ENCODE measurements around the gene NUB1. TPM values are rescaled to one million over a fixed set of nuclear protein-coding genes. Genes with fewer than 3 reads are reported as not detected.

NUB1 gene
- polyA plus RNA-seq, 1 of the 3 experiments (the other 2 are of a cell fraction), result 54.0 TPM

DNA sequence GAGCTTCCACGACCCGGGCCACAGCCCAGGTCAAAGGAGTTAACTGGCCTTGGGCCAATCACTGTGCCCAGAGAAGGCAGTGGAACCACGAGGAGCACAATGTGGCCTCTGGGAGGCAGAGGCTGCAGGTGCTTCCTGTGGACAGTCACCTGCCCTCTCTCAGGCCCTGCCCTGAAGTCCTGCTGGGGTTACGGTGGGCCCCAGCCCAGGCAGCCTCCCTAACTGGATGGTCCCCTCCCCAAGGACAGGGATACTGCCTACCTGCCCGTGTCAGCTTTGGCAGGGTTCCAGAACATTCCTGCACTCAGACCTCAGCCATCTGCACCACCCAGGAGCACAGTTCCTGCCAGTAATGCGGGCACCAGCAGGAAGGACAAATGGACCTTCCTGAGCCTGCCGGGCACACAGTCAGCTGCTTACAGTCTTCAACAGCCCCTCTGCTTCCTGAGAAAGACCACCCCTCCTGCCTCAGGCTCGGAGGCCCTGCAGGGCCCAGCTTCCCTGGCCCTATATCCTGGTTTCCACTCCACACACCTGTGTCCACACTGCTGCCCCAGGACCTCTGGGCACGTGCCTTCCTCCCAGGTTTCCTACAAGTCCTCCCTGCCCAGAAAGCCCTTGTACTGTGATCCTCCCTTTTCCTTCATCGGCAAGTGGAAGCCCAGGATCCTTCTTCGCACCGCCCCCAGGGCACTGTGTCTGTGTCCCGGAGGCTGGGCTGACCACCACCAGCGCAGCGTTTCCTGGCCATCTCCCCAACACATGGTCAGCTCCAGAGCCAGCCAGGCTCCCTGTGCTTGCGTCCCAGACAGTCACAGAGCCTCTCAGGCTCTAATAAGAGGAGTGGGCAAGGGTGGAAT is 44.9 kb downstream of the NUB1 start (continued):
- TF ChIP-seq, protein P1, sequence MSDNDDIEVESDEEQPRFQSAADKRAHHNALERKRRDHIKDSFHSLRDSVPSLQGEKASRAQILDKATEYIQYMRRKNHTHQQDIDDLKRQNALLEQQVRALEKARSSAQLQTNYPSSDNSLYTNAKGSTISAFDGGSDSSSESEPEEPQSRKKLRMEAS (IDR thresholded peaks at IDR 0.05; ENCODE audit: low read depth), result no peak
- TF ChIP-seq SMC3 (IDR thresholded peaks at IDR 0.05; ENCODE audit: low read depth, low read length), result no peak
- TF ChIP-seq, protein P2, sequence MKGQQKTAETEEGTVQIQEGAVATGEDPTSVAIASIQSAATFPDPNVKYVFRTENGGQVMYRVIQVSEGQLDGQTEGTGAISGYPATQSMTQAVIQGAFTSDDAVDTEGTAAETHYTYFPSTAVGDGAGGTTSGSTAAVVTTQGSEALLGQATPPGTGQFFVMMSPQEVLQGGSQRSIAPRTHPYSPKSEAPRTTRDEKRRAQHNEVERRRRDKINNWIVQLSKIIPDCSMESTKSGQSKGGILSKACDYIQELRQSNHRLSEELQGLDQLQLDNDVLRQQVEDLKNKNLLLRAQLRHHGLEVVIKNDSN (IDR thresholded peaks at IDR 0.05; ENCODE audit: borderline replicate concordance, low read depth), result no peak
- no peak for TF ChIP-seq TAF1 (IDR thresholded peaks at IDR 0.05; ENCODE audit: borderline replicate concordance, low read depth, low read length)
- TF ChIP-seq TCF12 (IDR thresholded peaks at IDR 0.05), result no peak
- TF ChIP-seq NFIC (IDR thresholded peaks at IDR 0.05; ENCODE audit: borderline replicate concordance), result no peak

DNA sequence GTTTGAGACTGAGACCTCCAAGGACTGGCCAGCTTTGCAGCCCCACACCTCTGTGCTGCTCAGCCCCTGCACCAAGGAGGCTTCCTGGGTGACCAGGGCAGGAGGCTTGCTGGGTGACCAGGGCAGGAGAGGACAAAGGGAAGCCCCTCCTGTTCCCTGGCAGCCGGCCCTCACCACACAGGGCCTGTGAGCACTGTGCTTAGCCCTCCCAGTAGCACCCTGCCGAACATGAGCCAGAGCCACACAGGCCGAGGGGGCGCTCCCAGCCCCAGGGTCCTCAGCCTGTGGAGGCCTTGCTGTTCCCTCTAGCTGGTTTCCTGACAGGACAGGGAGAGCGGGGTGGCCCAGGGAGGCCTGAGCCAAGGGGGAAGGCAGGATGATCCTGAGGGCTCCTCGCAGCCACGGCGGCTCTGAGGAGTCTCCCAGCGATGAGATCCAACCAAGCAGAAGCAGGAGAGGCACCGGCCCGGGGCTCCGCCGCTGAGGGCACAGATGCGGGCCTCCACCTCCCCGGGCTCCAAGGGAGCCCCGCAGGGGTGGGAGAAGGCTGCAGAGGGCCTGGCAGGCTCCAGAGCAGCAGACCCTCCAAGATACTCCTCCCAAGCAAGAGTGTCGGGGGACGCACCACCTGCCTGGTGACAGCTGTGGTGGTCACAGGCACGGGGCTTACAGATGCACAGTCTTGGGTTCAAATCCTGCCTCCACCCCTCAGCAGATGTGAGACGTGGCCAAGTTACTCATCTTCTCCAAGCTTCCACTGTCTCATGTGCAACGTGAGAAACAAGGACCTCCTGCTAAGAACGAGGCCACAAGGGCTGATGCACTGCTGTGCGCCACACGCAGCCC is 45.8 kb downstream of the NUB1 start:
- ChIA-PET CTCF (interaction anchor here (1.1 to 1.3 kb wide), 2 partner anchors 23 to 62 kb away, joined by 4 read pairs; partner anchors contain the start of gene WDR86), POLR2A (no interaction called here)
- Histone ChIP-seq H3K9me2 (no peaks in the 10 kb centered on the region), H3K9me3 (no peaks in the 10 kb centered on the region), H3K4me3 (ENCODE audit: low read depth in 2 of 2, low read length in 1 of 2) (no peak overlapping the region), H3K79me2 (ENCODE audit: insufficient read depth) (no peaks in the 10 kb centered on the region), H3K4me2 (no peak overlapping the region), H3K27me3 (ENCODE audit: insufficient read depth) (peaks cover 22% of the 10 kb centered on the region), H4K20me1 (ENCODE audit: insufficient read depth) (no peaks in the 10 kb centered on the region), H3K9ac (no peak overlapping the region), H3K4me1 (ENCODE audit: control insufficient read depth in 1 of 2, insufficient read depth in 2 of 2, low read depth in 1 of 2, low read length in 1 of 2) (peaks cover 0 to 7% of the 10 kb centered on the region in 2 experiments; a peak in 1 of 4 replicates), H2AFZ (ENCODE audit: low read depth) (no peak overlapping the region), H3K27ac (ENCODE audit: low read depth in 2 of 2, low read length in 1 of 2) (no peak overlapping the region), H3K36me3 (replicated peaks in 1 of 2; ENCODE audit: control insufficient read depth in 1 of 2, insufficient read depth in 2 of 2, low read length in 1 of 2) (no peaks in the 10 kb centered on the region), H3F3A (replicated peaks; ENCODE audit: insufficient read depth) (no peaks in the 10 kb centered on the region)
- WGBS (ENCODE audit: low lambda C conversion rate), result 72% methylated on average over 17 of the region's 24 CpGs
- DNase-seq, result no peak
- TF ChIP-seq TAF1 (IDR thresholded peaks at IDR 0.05; ENCODE audit: borderline replicate concordance, low read depth, low read length), result no peak
- TF ChIP-seq CHD2 (IDR thresholded peaks at IDR 0.05; ENCODE audit: low read length, partially characterized antibody), result no peak
- TF ChIP-seq, protein P3, sequence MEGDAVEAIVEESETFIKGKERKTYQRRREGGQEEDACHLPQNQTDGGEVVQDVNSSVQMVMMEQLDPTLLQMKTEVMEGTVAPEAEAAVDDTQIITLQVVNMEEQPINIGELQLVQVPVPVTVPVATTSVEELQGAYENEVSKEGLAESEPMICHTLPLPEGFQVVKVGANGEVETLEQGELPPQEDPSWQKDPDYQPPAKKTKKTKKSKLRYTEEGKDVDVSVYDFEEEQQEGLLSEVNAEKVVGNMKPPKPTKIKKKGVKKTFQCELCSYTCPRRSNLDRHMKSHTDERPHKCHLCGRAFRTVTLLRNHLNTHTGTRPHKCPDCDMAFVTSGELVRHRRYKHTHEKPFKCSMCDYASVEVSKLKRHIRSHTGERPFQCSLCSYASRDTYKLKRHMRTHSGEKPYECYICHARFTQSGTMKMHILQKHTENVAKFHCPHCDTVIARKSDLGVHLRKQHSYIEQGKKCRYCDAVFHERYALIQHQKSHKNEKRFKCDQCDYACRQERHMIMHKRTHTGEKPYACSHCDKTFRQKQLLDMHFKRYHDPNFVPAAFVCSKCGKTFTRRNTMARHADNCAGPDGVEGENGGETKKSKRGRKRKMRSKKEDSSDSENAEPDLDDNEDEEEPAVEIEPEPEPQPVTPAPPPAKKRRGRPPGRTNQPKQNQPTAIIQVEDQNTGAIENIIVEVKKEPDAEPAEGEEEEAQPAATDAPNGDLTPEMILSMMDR (IDR thresholded peaks at IDR 0.05), result no peak
- TF ChIP-seq SMC3 (IDR thresholded peaks at IDR 0.05; ENCODE audit: low read depth, low read length), result no peak
- no peak for TF ChIP-seq RAD21 (IDR thresholded peaks at IDR 0.05; ENCODE audit: low read length)
- no peak for TF ChIP-seq GABPA (IDR thresholded peaks at IDR 0.05; ENCODE audit: low read depth)
- TF ChIP-seq TCF12 (IDR thresholded peaks at IDR 0.05), result no peak
- TF ChIP-seq, protein P2 (IDR thresholded peaks at IDR 0.05; ENCODE audit: borderline replicate concordance, low read depth), result no peak
- no peak for TF ChIP-seq YY1 (IDR thresholded peaks at IDR 0.05; ENCODE audit: low read depth)
- TF ChIP-seq, protein P4, sequence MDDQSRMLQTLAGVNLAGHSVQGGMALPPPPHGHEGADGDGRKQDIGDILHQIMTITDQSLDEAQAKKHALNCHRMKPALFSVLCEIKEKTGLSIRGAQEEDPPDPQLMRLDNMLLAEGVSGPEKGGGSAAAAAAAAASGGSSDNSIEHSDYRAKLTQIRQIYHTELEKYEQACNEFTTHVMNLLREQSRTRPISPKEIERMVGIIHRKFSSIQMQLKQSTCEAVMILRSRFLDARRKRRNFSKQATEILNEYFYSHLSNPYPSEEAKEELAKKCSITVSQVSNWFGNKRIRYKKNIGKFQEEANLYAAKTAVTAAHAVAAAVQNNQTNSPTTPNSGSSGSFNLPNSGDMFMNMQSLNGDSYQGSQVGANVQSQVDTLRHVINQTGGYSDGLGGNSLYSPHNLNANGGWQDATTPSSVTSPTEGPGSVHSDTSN (IDR thresholded peaks at IDR 0.05), result no peak
- TF ChIP-seq, protein P5, sequence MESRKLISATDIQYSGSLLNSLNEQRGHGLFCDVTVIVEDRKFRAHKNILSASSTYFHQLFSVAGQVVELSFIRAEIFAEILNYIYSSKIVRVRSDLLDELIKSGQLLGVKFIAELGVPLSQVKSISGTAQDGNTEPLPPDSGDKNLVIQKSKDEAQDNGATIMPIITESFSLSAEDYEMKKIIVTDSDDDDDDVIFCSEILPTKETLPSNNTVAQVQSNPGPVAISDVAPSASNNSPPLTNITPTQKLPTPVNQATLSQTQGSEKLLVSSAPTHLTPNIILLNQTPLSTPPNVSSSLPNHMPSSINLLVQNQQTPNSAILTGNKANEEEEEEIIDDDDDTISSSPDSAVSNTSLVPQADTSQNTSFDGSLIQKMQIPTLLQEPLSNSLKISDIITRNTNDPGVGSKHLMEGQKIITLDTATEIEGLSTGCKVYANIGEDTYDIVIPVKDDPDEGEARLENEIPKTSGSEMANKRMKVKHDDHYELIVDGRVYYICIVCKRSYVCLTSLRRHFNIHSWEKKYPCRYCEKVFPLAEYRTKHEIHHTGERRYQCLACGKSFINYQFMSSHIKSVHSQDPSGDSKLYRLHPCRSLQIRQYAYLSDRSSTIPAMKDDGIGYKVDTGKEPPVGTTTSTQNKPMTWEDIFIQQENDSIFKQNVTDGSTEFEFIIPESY (IDR thresholded peaks at IDR 0.05; ENCODE audit: borderline replicate concordance, low read depth), result no peak
- no peak for TF ChIP-seq FOXJ3 (CRISPR knock-in tag; IDR thresholded peaks at IDR 0.05)
- no peak for TF ChIP-seq NFIC (IDR thresholded peaks at IDR 0.05; ENCODE audit: borderline replicate concordance)
- TF ChIP-seq, protein P6, sequence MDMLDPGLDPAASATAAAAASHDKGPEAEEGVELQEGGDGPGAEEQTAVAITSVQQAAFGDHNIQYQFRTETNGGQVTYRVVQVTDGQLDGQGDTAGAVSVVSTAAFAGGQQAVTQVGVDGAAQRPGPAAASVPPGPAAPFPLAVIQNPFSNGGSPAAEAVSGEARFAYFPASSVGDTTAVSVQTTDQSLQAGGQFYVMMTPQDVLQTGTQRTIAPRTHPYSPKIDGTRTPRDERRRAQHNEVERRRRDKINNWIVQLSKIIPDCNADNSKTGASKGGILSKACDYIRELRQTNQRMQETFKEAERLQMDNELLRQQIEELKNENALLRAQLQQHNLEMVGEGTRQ (IDR thresholded peaks at IDR 0.05; ENCODE audit: borderline replicate concordance, low read depth, low read length), result no peak
- TF ChIP-seq TEAD4 (IDR thresholded peaks at IDR 0.05; ENCODE audit: borderline replicate concordance, insufficient read depth), result no peak
- TF ChIP-seq MXI1 (IDR thresholded peaks at IDR 0.05; ENCODE audit: low read depth, low read length), result no peak
- no peak for TF ChIP-seq RXRA (IDR thresholded peaks at IDR 0.05; ENCODE audit: borderline replicate concordance, low read depth)
- no peak for TF ChIP-seq MEF2A (IDR thresholded peaks at IDR 0.05; ENCODE audit: borderline replicate concordance, low read depth)
- TF ChIP-seq EP300 (IDR thresholded peaks at IDR 0.05; ENCODE audit: borderline replicate concordance in 1 of 2, low read depth in 1 of 2, low read length in 1 of 2), result no peak

Data from SK-N-SH (cell line).